ENCODE measurements around the gene ITGB1.
"Not testable (repeated sequence)": the region's sequence is repeated elsewhere in the genome, so short reads cannot be mapped to it uniquely, and the experiment has no call there.

ITGB1 gene

DNA sequence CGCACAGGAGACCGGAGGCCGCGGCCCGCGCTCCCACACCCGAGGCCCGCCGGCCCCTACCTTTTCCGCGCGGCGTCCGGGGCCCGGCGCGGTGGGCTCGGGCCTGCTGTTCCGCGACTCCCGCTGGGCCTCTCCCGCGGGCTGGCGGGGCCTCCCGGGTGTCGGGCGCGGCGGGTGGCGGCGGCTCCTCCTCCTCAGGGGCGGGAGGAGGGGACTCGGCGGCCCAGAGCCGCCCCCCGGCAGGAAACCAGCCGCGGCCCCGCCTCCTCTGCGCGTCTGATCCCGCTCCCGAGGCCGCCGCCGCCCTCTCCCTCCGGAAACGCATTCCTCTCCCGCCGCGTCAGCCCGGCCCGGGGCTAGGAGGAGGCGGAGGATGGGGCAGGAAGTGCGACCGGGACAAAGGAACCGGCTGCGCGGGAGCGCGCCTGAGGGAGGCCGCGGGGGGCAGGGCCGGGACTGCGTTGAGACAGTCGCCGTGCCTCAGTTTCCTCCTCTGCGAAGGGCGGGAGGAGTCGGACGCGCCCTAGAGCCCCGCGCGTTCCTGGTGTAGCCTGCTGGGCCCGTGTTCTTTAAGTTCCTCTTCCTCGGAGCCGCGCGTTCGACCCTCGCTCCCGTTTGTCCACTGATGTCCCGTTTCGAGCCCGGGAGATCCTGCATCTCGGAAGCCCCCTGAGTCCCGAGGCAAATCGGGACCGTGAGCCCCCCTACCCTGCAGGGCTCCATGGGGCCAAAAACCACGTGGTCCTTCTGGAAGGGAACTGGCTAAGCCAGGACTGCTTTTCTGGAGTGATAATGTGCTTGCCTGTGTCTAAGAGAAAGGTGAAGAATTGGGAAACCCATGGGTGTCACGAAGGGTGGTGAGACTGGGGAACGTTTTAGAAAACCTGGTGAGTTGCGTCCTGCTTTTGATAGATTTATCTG is at the start of gene ITGB1:
TSS of gene ITGB1 (minus strand) at position 146 of the 921 bp plus-strand sequence. CDS start 22,672 bp downstream, outside the sequence.
- peak; percentile 97 for DNase-seq (ENCODE audit: low read depth)

DNA sequence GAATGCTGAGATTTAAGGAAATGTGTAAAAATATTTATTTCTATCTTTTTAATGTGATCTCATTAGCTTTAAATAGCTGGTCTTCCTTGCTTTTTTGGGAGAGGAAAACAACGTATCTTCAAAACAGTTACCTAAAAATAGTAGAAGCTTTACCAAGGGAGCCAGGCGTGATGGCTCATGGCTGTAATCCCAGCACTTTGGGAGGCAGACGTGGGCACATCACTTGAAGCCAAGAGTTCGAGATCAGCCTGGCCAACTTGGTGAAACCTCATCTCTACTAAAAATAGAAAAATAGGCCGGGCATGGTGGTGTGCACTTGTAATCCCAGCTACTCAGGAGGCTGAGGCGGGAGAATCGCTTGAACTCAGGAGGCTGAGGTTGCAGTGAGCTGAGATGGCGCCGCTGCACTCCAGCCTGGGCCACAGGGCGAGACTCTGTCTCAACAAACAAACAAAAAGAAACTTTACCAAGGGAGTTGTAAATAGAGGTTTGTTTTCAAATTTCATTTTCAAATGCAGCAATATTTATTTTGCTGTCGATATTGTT is 48.4 kb upstream of the ITGB1 start:
- no peak for DNase-seq (ENCODE audit: low read depth)

GRCh38 chr10:33005322-33006301 is 47.6 kb upstream of the ITGB1 start:
- DNase-seq (ENCODE audit: low read depth), result peak; percentile 99

GRCh38 chr10:33001908-33002492 is 44.0 kb upstream of the ITGB1 start:
- no peak for DNase-seq (ENCODE audit: low read depth)

DNA sequence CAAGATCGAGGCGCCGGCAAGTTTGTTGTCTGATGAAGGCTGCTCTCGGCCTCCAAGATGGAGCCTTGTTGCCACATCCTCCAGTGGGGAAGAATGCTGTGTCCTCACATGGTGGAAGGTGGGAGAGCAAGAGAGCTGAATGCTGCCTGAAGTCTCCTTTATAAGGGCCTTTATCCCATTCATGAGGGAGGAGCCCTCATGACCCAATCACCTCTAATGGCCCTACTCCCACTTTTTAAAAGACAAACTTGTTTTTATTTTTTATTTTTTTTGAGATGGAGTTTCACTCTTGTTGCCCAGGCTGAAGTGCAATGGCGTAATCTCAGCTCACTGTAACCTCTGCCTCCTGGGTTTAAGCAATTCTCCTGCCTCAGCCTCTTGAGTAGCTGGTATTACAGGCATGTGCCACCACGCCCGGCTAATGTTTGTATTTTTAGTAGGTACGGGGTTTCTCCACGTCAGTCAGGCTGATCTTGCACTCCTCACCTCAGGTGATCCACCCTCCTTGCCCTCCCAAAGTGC is 40.1 kb upstream of the ITGB1 start:
- DNase-seq (ENCODE audit: low read depth), result not testable (repeated sequence)

GRCh38 chr10:32995751-32996150 is 37.7 kb upstream of the ITGB1 start:
- DNase-seq (ENCODE audit: low read depth), result peak; percentile 75

DNA sequence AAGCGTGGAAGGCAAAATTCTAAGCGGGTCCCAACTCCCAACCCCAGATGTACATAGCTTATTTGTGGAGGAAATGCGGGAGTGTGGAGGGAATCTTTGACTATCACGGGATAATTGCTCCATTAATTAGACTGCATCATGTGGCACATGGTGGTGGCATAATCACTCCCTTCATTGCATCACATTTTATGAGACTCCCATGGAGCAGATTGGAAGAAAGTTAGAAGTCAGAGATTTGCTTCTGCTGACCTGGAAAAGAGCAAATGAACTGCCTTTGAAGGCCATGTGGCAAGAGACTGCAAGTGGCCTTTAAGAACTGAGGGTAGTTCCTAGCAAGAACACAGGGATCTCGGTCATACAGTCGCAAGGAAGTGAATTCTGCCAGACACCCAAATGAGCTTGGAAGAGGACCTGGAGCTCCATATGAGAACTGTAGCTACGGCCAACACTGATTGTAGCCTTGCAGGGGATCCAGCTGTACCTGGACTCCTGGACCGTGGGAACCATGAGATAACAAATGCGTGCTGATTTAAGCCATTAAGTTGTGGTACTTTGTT is 37.1 kb upstream of the ITGB1 start:
- DNase-seq (ENCODE audit: low read depth), result no peak

DNA sequence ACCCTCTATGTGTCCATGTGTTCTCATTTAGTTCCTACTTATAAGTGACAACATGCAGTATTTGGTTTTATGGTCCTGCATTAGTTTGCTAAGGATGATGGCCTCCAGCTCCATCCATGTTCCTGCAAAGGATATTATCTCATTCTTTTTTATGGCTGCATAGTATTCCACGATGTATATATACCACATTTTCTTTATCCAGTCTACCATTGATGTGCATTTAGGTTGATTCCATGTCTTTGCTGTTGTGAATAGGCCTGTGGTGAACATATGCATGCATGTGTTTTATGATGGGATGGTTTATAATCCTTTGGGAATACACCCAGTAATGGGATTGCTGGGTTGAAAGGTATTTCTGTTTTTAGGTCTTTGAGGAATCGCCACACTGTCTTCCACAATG is 36.6 kb upstream of the ITGB1 start:
- DNase-seq (ENCODE audit: low read depth), result not testable (repeated sequence)

- not testable (repeated sequence) for DNase-seq (ENCODE audit: low read depth)
Measured at GRCh38 chr10:32992310-32992709, 34.3 kb upstream of the ITGB1 start.

DNA sequence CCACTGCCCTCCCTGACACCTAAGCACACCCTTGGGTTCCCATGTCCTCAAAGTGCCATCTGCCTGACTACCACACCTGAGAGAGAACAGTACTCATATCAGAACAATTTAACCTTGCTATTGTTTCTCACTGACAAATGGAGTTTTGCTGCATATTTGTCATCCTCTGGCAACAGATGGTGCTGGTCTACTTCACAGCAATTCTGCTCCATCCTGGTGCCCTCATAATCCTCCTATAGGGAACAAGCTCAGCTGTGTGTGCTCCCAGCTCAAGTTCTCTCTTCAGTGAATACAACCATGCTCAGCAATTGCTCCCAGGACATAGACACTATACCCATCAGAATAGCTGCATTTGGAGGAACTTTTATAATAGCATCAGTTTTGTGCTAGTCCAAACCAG is 32.8 kb upstream of the ITGB1 start:
- no peak for DNase-seq (ENCODE audit: low read depth)

DNA sequence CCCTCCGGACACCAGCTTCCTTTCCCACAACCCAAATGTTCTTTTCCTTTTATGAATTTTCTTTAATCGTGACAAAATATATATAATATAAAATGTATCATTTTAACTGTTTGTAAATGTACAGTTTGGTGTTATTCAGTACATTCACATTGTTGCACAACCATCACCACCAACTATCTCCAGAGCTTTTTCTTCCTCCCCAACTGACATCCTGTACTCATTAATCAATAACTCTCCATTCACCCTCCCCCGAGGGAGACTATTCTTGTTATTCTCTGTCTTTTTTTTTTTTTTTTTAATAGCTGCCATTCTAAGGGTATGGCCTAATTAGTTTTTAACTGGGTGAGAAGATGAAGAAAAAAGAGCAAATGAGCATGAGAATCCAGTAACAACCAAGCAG is 30.6 kb upstream of the ITGB1 start:
- no peak for DNase-seq (ENCODE audit: low read depth)

DNA sequence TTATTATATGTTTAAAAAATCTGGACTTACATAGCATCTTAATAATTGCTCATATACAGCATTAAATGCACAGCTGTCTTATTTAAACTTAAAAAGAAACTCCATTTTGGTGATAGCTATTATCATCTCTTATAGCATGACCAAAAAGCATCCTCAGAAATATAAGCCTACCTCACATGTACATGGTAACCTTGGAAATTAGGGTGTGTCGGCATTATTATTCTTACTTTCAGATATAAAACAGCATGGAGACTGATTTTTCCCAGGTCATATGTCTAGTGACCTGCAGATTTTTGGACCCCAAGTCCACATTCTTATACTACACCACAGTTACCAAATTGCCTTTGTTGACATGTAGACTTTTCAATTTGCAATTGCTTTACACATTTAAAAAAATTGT is 29.1 kb upstream of the ITGB1 start:
- no peak for DNase-seq (ENCODE audit: low read depth)

DNA sequence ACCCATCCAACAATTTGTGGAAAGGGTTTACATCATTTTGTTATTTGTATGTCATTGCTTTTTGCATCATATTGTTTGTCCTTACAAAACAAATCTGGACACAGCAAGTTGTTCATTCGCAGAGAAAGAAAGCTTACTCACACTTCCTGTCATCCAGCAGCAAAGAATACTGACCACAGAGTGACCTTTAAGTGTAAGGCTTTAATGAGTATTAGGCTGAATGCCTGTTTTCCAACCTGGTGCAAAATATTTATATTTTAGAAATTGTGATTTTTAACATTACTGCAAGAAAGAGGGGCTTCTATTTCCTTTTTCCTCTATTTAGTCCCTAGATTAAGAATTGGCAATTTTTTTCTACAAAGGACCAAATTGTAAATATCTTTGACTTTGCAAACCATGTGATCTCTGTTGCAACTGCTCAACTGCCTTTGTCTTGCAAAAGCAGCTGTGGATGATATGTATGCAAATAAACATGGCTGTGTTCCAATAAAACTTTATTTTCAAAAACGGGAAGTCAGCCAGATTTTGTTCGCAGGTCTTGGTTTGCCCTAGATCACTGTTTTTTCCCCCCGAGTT is 27.8 kb upstream of the ITGB1 start:
- DNase-seq (ENCODE audit: low read depth), result peak; percentile 97

GRCh38 chr10:32985341-32985764 is 27.3 kb upstream of the ITGB1 start:
- no peak for DNase-seq (ENCODE audit: low read depth)

GRCh38 chr10:32984003-32984600 is 26.1 kb upstream of the ITGB1 start:
- no peak for DNase-seq (ENCODE audit: low read depth)

DNA sequence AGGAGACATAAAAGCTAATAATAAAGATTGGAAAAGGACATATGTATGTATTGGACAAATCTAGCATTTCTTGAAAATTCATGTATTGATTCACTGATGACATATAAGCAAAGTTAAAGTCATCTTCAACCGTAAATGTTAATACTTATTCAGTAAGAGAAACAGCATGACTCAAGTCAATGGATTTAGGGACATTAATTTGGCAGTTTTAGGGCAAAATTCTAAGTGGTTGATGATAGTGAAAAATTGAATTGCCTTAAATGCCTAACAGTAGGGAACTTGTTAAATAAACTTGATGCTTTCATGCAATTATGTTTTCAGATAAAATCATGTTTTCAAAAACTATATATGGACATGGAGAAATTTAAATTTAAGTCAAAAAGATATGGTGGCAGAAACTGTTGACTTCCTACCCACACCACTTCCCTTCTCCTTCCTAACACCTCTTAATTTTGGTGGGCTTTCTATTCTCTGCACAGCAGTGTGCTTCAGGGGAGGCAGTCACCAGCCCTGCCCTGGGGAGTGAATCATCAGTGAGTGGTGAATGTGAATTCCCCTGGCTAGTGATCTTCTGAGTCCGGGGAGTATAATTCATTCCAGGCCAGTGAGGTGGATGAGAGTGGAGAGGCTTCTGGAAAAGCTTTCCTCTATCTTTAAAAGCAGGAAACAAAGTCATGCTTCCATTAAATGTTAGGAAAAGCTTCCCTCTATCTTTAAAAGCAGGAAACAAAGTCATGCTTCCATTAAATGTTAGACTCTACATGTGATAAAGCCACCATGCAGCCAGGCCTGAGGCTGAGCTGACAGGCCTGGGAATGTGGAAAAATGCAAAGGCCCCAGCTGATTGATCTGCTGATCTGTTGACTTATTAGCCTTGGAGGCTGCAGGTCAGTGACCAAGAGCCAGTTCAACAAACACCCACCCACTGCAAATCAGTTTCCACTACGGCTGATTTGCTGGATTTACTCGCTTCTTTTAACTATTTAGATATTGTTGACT is 25.2 kb upstream of the ITGB1 start:
- peak; percentile 96 for DNase-seq (ENCODE audit: low read depth)

GRCh38 chr10:32982293-32982709 is 24.3 kb upstream of the ITGB1 start:
- peak; percentile 91 for DNase-seq (ENCODE audit: low read depth)

DNA sequence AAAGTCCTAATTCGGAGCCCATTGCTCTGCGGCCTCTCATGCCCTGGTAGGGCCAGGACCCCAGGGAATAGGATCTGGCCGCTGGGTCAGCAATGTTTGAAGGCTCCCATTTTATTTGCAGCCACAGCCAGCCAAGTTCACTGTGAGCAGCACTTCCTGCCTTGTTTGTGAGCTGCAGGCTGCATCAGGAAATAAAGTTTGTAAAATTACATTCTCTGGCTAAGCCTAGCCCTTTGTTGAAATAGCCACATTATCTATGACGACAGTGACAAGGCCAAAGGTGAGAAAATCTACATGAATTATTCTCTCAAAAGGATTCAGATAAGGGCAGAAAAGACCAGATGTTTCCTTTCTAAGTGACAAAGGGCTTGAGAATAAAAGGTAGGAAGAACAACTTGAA is 23.7 kb upstream of the ITGB1 start:
- DNase-seq (ENCODE audit: low read depth), result peak; percentile 54
